K562 treated with DMSO at 1 percent for 12 hours (cell line): ENCODE measurements around the gene LIPN. TPM values are rescaled to one million over a fixed set of nuclear protein-coding genes. Genes with fewer than 3 reads are reported as not detected.

ENCODE experiments used
- total RNA-seq: library from RNA; unstranded; fragments of 300-600 nt; gene quantifications from 2 replicates; pipeline ENCODE4 v1.2.3, GENCODE V29; 2022; ENCODE audit not compliant: insufficient read depth

LIPN gene
- not detected in 2 replicates for total RNA-seq

GRCh38 chr10:88759366-88760101 is at the start of gene LIPN:
Gene LIPN (plus strand): TSS chr10:88760020. CDS start chr10:88761406, 1,386 bp downstream.

GRCh38 chr10:88802523-88803285 is 42.9 kb downstream of the LIPN start, which contains the start of gene LIPM:
Gene LIPM (plus strand): TSS chr10:88802730. CDS start chr10:88802897, 167 bp downstream.

Other genes with a start within 250 kb of the LIPN start
- 2.7 TPM in 1 of 2 replicates, not detected in the other for gene RNLS, start 176.7 kb upstream of the LIPN start, total RNA-seq
- gene LIPJ, start 173.3 kb upstream of the LIPN start, total RNA-seq = not detected in 2 replicates
- gene LIPF, start 95.6 kb upstream of the LIPN start, total RNA-seq = not detected in 2 replicates
- not detected in 2 replicates for gene LIPK, start 53.8 kb upstream of the LIPN start, total RNA-seq
- not detected in 2 replicates for gene LIPM, start 42.7 kb downstream of the LIPN start, total RNA-seq
- not detected in 2 replicates for gene ANKRD22, start 91.8 kb downstream of the LIPN start, total RNA-seq
- not detected in 2 replicates for gene STAMBPL1, start 120.2 kb downstream of the LIPN start, total RNA-seq
- gene ACTA2, start 192.8 kb downstream of the LIPN start, total RNA-seq = 2.9 TPM in 1 of 2 replicates, not detected in the other
- gene FAS, start 230.8 kb downstream of the LIPN start, total RNA-seq = 0.63 and 0.86 TPM in 2 replicates